Medulla oblongata (tissue), 1 donor: ENCODE data around the gene PRKAA2.
"Not testable (repeated sequence)": the region's sequence is repeated elsewhere in the genome, so short reads cannot be mapped to it uniquely, and the experiment has no call there.

Experiments
- DNase-seq: peaks from one replicate; pipeline ENCODE4 v3.0.0-alpha.2; 2015; ENCODE audit errors: extremely low spot score

PRKAA2 gene

DNA sequence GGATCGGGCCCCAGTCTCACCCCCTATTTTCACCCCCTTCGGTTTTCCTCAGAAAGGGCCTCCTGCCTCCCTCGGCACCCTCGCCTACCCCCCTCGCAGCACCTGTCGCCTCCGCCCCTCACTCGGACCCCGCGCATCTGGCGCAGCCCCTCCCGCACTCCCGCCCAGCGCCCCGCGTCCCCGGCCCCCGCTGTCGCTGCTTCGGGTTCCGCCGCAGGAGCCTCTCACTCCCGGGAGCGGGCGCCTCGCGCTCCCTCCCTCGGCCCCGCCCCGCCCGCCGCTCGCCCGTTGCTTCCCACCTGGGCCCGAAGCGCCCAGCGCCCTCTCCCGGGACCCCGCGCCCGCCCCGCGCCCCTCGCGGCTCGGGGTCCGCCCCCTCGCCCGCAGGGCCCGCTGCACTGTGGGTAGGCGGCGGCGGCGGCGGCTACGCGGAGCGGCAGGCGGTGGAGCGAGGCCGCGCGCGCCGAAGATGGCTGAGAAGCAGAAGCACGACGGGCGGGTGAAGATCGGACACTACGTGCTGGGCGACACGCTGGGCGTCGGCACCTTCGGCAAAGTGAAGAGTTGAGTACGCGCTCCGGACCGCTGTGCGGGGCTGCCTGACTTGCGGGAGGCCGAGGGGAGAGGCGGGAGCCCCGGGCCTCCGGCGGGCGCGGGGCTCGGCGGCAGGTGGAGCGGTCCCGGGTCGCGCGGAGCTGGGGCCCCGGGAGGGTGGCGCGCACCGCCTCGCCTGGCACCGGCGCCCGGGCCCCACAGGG lies at the start of gene PRKAA2:
Gene PRKAA2, plus strand, starts transcription at position 396 of the 758 bp plus-strand sequence. Its CDS starts 74 bp downstream, at position 470.
- no peak for DNase-seq

DNA sequence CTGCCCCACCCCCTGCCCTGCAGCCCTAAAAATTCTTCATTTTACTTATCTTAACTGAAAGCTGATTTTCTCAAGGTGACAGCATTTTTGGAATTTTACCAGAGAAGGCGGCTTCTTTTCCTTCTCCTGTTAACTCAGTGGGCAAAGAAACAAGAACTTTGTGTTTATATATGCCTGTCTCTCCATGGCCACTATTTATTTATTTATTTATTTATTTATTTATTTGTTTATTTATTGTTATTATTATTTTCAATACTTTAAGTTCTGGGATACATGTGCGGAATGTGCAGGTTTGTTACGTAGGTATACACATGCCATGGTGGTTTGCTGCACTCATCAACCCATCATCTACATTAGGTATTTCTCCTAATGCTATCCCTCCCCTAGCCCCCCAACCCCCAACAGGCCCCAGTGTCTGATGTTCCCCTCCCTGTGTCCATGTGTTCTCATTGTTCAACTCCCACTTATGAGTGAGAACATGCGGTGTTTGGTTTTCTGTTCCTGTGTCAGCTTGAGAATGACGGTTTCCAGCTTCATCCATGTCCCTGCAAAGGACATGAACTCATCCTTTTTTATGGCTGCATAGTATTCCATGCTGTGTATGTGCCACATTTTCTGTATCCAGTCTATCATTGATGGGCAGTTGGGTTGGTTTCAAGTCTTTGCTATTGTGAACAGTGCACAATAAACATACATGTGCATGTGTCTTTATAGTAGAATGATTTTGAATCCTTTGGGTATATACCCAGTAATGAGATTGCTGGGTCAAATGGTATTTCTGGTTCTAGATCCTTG lies 49.5 kb upstream of the PRKAA2 start:
- DNase-seq, result not testable (repeated sequence)

DNA sequence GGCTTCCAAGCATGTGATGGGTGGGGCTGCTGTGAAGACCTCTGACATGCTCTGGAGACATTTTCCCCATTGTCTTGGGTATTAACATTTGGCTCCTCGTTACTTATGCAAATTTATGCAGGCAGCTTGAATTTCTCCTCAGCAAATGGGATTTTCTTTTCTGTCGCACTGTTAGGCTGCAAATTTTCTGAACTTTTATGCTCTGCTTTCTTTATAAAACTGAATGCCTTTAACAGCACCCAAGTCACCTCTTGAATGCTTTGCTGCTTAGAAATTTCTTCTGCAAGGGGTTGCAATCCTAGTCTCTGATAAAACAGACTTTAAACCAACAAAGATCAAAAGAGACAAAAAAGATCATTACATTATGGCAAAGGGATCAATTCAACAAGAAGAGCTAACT lies 35.0 kb upstream of the PRKAA2 start:
- not testable (repeated sequence) for DNase-seq

DNA sequence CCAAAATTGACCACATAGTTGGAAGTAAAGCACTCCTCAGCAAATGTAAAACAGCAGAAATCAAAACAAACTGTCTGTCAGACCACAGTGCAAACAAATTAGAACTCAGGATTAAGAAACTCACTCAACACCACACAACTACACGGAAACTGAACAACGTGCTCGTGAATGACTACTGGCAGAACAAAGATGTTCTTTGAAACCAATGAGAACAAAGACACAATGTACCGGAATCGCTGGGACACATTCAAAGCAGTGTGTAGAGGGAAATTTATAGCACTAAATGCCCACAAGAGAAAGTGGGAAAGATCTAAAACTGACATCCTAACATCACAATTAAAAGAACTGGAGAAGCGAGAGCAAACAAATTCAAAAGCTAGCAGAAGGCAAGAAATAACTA lies 34.3 kb upstream of the PRKAA2 start:
- not testable (repeated sequence) for DNase-seq

DNA sequence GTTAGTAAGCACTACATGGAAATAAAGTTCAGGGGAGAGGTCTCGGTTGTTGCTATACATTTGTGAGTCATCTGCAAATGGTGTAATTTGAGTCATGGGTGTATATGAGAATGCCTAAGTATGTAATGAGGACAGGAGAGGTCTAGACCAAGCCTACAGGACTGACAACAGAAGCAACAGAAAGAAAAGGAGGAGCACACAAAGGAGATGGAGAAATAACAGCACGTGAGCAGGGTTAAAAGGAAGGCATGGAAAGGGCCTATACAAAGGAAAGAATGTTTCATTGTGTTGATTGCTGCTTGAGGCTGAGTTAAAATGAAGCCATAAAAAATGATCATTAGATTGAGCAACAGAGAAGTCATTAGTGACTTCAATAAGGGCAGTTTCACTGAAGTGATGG lies 28.0 kb upstream of the PRKAA2 start:
- DNase-seq, result no peak

DNA sequence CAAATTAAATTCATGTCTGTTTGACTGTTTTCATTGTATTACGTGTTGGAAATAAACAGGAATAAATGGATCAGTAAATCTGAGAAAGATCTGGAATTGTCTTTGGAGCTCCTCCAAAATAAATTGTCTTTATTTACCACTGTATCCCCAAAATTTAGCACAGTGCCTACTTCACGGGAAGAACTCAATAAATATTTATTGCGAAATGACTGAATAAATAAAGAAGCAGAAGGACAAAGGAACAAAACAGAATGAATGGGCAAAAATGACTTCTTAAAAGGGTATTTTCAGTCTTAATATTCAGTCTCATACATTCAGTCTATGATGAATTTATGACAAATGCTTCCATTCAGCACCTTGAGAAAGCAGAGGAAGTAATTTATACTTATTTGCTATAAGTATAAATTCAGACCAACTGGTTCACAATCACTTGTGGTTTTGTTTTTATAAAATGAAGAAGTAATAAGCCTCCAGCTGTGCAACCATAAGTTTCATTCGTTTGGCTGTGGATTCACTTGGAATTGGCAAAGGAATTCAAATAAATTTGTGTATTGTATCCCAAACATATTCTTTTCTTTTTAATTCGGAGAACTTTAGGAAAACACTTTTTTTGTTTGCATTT lies 19.2 kb upstream of the PRKAA2 start:
- no peak for DNase-seq

DNA sequence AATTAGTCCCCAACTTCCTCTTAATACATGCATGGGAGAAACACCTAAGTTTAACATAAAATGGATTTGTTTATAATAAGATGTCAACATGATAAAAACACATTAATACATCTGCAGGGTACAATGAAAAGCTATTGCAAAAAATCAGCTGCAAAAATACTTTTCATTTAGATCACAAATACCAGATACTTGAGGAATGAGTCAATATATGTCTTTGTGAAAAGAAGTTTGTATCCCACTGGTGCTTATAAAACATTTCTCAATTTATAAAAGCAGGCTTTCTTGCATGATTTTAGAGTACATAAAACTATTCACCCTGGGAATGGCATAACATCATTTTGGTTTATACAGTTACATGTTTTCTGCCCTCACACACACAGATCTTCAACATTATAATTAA lies 18.6 kb upstream of the PRKAA2 start:
- no peak for DNase-seq

DNA sequence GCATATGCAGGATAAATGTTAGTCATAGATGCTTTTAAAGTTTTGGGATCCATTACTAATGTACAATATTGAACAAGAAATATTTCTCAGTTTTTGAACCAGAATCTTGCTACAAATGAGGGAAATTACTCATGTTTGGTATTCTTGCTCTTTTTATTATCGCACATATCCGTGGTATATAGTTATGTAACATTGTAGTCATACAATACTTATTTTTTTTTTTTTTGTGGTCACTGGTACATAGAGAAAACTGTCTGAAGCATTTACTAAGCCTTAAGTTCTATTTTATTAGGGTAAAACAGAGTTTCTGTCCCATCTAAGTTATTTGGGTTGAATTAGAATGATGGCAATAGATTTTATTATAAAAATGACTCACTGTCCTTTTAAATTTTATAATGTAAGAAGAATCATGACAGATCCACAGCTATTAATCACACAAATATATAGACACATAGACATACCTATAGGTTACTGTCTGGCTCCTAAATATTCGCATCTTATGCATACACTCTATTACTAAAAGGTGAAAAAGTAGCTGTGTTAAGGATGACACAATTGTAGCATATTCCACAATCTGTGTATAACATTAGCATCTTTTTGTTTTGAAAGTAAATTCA lies 18.0 kb upstream of the PRKAA2 start:
- DNase-seq, result no peak

DNA sequence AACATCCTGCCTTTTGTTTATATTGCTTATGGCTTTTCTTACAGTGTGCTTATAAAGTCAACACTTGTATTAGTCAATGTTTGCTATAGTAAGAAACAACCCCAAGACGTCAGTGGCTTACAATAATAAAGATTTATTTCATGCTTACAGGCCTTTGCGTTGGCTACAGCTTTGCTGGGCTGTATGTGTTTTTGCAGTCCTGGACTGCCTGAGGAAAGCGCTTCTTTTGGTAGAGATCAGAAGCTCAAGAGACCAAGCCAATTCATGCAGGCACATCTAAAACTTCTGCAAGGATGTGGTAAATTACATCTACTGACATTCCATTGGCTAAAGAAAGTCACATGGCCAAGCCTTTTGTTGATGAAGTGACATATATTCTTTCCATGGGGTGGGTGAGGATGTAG lies 17.5 kb upstream of the PRKAA2 start:
- no peak for DNase-seq

DNA sequence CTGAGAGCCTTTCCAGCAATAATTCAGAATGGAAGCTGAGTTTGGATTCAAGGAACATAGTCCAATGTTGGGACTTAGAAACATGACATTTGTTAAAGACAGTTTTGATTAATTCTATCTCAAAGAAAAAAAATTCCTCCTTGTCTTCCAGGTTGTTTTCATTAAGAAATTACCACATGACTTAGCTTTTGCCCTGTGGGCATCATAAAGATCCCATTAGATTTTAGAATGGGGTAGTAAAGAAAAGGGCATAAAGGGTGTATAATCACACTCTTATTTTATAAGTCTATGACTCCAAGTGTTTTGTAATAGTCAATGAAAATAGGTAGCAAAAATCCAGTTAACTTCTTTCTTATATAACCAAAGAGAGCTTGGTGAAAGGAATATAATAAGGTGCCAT lies 14.3 kb upstream of the PRKAA2 start:
- DNase-seq, result no peak

DNA sequence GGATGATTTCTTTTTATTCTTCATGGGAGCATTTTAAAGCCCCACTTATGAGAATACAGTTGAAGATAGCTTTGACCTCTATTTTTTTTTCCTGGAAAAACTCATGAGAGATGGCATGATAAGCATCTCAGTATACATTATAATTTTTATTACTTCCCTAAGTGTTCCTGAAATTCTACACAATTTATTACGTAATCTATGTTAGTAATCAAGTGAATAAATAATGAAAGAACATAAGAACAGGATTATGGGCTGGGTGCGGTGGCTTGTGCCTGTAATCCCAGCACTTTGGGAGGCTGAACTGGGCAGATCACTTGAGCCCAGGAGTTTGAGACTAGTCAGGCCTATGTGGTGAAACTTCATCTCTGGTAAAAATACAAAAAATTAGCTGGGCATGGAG lies 13.2 kb upstream of the PRKAA2 start:
- no peak for DNase-seq

DNA sequence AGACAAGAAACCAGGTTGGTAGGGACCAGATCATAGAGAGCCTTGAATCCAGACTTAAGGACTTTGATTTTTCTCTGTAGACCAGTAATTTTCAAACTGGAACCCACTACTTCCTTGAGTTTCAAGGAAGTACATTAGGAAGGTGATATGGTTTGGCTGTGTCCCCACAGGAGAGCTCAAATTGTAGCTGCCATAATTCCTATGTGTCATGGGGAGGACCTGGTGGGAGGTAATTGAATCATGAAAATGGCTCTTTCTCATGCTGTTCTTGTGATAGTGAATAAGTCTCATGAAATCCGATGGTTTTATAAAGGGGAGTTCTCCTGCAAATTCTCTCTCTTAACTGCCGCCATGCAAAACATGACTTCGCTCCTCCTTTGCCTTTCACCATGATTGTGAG lies 10.1 kb upstream of the PRKAA2 start:
- no peak for DNase-seq

DNA sequence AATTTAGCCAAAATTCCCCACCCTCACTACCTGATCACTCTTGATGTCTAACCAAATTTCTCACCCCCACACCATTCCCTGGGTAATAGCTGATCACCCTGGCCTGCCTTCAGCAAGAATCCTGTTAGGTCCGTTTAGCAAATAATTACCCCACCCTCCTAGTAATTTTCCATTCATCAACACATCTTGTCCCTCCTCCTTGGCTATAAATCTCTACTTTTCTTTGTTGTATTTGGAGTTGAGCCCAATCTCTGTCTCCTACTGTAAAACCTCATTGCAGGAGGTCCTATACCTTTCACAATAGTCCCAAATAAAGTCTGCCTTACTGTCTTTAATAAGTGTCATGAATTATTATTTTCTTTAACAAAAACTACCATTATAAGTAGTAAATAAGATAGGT lies 6.9 kb upstream of the PRKAA2 start:
- DNase-seq, result no peak

DNA sequence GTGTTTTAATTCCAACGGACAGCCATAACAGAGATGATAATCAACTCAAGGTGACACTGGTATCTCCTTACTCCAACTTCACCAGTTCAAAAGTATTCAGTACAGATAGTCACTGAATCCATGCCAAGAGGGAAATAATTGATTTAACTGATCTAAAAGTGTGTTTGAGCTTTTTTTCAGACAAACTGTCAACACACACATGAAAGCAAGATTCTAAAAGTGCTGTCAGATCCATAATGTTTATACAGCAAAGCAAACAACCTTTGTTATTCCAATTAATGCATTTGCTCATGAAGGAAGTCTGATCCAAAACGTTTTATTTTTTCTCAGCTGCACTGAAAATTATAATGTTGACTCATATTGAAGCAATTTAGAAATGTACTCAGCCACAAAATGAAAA lies 5.9 kb upstream of the PRKAA2 start:
- no peak for DNase-seq

DNA sequence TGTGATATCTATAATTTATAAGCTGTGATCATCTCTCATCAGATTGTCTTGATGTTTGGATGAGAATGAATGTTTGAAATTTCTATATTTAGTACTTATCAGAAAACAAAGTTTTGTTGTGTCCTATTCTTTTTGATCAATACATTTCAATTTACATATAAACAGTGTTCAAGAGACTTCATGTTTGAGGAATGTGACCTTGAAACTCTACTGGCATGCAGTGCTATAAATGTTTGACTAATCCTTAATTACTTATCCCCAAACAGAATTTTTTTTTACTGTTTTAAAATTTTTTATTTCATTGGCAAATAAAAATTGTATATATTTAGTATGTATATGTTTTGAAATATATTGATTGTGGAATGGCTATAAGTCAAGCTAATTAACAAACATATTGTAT lies 1.5 kb upstream of the PRKAA2 start:
- no peak for DNase-seq

DNA sequence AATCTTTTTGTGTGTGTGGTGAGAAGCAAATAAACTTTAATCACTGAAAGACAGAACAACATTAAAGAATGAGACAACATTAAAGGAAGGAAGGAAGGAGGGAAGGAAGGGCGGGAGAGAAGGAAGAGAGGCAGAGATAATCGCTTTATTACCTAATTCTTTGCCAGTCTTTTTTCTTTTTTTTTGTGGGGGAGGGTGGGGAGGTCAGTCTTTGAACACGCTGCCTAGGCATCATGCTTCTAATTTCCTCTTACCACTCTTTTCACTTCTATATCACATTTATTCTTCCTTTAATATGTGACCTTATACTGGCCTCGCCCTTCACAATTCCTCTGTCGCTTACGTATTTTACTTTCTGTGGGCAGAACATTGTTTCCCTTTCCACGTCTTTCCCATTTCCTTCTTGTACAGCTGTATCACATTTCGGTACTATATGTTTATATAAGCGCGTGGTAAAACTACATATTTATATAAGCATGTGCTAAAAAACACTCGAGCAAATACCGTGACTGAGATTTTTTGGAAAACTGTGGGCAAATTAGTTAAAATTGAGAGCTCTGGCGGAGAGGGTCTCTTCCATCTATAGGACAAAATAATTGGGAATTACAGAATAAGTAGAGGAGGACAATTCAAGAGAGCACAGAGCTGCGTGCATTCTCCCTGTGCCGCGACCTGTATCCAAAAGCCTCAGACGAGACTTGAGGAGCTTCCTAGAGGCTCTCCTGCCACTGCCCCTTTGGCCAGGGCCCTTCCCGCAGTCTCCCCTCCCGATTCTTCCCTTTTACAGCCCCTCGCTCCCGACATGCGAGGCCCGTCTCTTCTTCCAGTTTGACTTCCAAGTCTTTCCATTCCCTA lies 823 bp upstream of the PRKAA2 start:
- no peak for DNase-seq

DNA sequence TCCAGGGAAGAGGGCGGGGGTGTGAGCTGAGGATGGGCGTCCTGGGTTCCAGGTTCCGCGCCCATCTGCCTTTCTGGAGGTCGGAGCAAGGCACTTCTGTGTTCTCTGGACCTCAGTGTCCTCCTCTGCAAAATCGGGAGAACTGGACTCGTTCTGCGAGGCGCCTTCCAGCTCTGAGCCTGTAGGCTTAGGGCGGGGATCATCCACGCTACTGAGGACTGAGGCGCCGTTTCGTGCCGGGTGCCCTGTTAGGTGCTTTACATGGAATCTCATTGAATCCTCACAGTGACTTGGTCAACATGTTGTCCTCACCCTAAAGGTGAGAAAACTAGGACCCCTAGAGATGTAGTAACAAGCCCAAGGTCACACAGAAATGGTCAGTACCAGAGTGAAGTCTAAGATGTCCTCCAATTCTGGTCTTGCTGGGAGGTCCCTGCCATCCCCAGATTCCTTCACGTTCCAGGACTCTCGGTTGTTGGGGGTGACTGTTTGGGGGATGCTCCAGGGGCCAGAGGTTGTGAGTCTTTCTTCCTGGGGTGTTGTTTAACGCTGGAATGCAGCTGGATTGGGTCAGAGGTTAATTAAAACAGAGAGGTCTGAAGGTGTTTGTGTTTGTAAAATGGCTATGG lies 677 bp downstream of the PRKAA2 start:
- DNase-seq, result peak; percentile 32

DNA sequence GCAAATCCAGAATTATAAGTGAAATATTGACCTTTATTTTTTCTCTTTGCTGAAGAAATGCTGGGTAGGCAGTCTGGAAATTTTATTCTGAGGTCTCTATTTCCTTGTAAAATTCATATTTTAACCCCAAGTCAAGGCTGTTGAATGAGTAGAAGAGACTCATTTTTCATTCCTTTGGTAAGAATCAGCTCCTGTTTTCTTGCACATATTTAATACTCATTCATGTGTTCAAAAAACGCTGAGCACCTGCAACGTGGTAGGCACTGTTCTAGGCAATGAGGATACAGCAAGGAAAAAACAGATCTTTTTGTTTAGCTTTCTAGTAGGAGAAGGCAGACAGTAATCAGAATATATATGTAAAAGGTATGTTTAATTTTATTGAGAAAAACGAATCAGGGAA lies 1.5 kb downstream of the PRKAA2 start:
- no peak for DNase-seq

DNA sequence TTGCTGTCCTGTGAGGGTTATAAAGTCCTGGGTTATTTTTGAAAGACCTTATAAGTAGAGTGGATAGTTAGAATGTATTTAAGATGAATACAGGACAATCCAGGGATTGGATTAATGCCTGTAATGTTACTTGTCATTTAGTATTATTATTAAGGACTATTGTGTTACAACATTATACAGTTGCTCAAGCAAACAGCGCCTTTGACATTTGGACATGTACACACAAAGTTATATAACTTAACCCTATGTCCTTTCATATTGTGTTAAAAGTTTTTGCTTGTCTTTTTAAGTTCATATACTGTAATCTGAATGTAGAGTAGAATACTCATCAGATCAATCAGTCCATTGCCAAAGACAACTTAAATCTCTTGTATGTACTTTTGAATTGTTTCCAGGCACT lies 2.0 kb downstream of the PRKAA2 start:
- no peak for DNase-seq

DNA sequence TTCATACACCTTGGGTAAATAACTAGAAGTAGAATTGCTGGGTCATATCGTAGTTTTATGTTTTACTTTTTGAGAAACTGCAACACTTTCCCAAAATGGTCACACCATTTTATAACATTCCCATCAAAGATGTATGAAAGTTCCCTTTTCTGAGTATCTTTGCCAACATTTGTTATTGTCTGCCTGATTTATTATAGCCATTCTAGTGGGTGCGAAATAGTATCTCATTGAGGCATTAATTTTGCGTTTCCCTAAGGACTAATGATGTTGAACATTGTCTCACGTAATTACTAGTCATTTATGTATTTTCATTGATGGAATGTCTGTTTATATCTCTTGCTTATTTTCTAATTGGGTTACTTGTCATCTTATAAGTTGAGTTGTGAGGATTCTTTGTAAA lies 3.4 kb downstream of the PRKAA2 start:
- DNase-seq, result no peak
